A549 (cell line): ENCODE data around the gene OR3A2. TPM values are rescaled to one million over a fixed set of nuclear protein-coding genes. Genes with fewer than 3 reads are reported as not detected.
A peak's percentile ranks its signal among the peaks of the same experiment; 100 is the strongest.
"Not testable (repeated sequence)": the region's sequence is repeated elsewhere in the genome, so short reads cannot be mapped to it uniquely, and the experiment has no call there.

Experiments
- ATAC-seq, 2 experiments: fragments of 200-7000 bp in 1 of 2; fragments of >200 bp in 1 of 2; cut with Nextera tagmentation in 1 of 2; cut with Tn5 transposase in 1 of 2; 3 replicates each; pipeline versions ENCODE4 v1.8.0 to v1.9.1; 2018 to 2020; ENCODE audit warnings: mild to moderate bottlenecking in 1 of 2, moderate library complexity in 1 of 2
- CTCF ChIA-PET: fragments of 300-600 bp; sonication (Branson Sonifier 250); formaldehyde crosslinking; extraction: SDS; loops from one replicate; lab custom pipeline; 2021; ENCODE audit warnings: antibody characterized with exemption, inconsistent platforms; lab: Yijun Ruan, JAX
- POLR2A ChIA-PET: fragments of 350-600 bp; formaldehyde crosslinking; extraction: SDS; loops from one replicate; lab custom pipeline; 2021; ENCODE audit warnings: antibody characterized with exemption, inconsistent platforms; lab: Yijun Ruan, JAX
- DNase-seq, 2 experiments: peaks; one replicate each; pipeline versions ENCODE4 v3.0.0 to v3.0.0-alpha.2; 2011 to 2016; ENCODE audit warnings: low read depth in 1 of 2, low spot score in 1 of 2
- FAIRE-seq: peaks from 2 replicates; lab custom pipeline; 2011; peaks lifted over from hg19 to GRCh38; lab: Jason Lieb, UNC
- H3K27ac ChIP-seq, 2 experiments: fragments of >200 bp; sonication (Bioruptor Twin); formaldehyde crosslinking; 3 replicates each; pipeline ENCODE4 v1.5.1; 2016 to 2017
- H3K4me1 ChIP-seq: fragments of >200 bp; sonication (Bioruptor Twin); formaldehyde crosslinking; 3 replicates; pipeline ENCODE4 v1.6.1; 2016
- H3K4me2 ChIP-seq: fragments of >200 bp; sonication (Bioruptor Twin); formaldehyde crosslinking; 3 replicates; pipeline ENCODE4 v1.6.1; 2016
- H3K4me3 ChIP-seq: fragments of >200 bp; sonication (Bioruptor Twin); formaldehyde crosslinking; 3 replicates; pipeline ENCODE4 v1.5.1; 2016
- H3K9me3 ChIP-seq: fragments of >200 bp; sonication (Bioruptor Twin); formaldehyde crosslinking; 3 replicates; pipeline ENCODE4 v1.6.1; 2016
- EHMT2 ChIP-seq: fragments of 200-600 bp; sonication (generic); IDR thresholded peaks from 2 replicates; pipeline ENCODE4 v1.6.1; 2016; ENCODE audit warnings: antibody characterized with exemption, low read depth, mild to moderate bottlenecking, moderate library complexity
- EP300 ChIP-seq, 2 experiments: fragments of >200 bp; sonication (Bioruptor Twin); formaldehyde crosslinking; IDR thresholded peaks; 2 replicates in 1 of 2; 3 replicates in 1 of 2; pipeline ENCODE4 v1.6.1; 2016 to 2017
- HDAC2 ChIP-seq: fragments of 200-600 bp; sonication (generic); IDR thresholded peaks from 2 replicates; pipeline ENCODE4 v1.6.1; 2016
- KDM1A ChIP-seq: fragments of 200-600 bp; sonication (generic); IDR thresholded peaks from 2 replicates; pipeline ENCODE4 v1.6.1; 2016; ENCODE audit warnings: low read depth, mild to moderate bottlenecking
- MAFK ChIP-seq: fragments of 450-650 bp; IDR thresholded peaks from 2 replicates; pipeline ENCODE4 v1.6.1; 2014; ENCODE audit not compliant: partially characterized antibody
- POLR2A ChIP-seq: IDR thresholded peaks from 2 replicates; pipeline ENCODE4 v1.6.1; 2012; ENCODE audit warnings: mild to moderate bottlenecking, low read length
- RAD21 ChIP-seq, 2 experiments: fragments of >200 bp in 1 of 2; sonication (Bioruptor Twin) in 1 of 2; formaldehyde crosslinking in 1 of 2; IDR thresholded peaks in 1 of 2; conservative IDR thresholded peaks in 1 of 2; 2 replicates in 1 of 2; 3 replicates in 1 of 2; pipeline ENCODE4 v1.6.1; 2012 to 2018; ENCODE audit warnings: inconsistent platforms in 1 of 2
- ZSCAN20 ChIP-seq: fragments of 250-450 bp; sonication (Bioruptor Pico); IDR thresholded peaks from 2 replicates; pipeline ENCODE4 v1.8.0; 2022; ENCODE audit warnings: mild to moderate bottlenecking, moderate library complexity
- WGBS: methylation state at CpG from one replicate; pipeline ENCODE4 v1.1.6; 2017; ENCODE audit errors: missing lambda C conversion rate; 5-methylcytosine and 5-hydroxymethylcytosine counted together
- polyA minus RNA-seq: library from RNA; depleted of rRNA, polyadenylated mRNA; stranded (reverse); fragments of >200 nt; gene quantifications from 2 replicates; pipeline ENCODE4 v1.2.3, GENCODE V29; 2011; rRNA and poly(A)+ RNA removed
- polyA plus RNA-seq, 4 experiments: library from polyadenylated mRNA; depleted of rRNA in 3 of 4; stranded (reverse); fragments of >200 nt; fragmentation: RNase III in 1 of 4; extraction: RNeasy Plus Mini Kit Qiagen cat#74134 plus additional on column Dnase treatment in 1 of 4; gene quantifications; 2 replicates in 3 of 4; 3 replicates in 1 of 4; pipeline ENCODE4 v1.2.3, GENCODE V29; 2011 to 2017
- TF ChIP-seq, protein P1 (sequence below): IDR thresholded peaks from 2 replicates; pipeline ENCODE4 v1.6.1; 2012
- TF ChIP-seq, protein P2 (sequence below): fragments of 250-450 bp; sonication (Bioruptor Pico); IDR thresholded peaks from 2 replicates; pipeline ENCODE4 v1.5.0; 2020; ENCODE audit warnings: low read depth, mild to moderate bottlenecking, moderate library complexity
- TF ChIP-seq, protein P3 (sequence below): fragments of >200 bp; sonication (Bioruptor Twin); formaldehyde crosslinking; IDR thresholded peaks from 3 replicates; pipeline ENCODE4 v1.6.1; 2016
- TF ChIP-seq, protein P4 (sequence below): fragments of 200-600 bp; sonication (generic); IDR thresholded peaks from 2 replicates; pipeline ENCODE4 v1.6.1; 2016; ENCODE audit warnings: antibody characterized with exemption, mild to moderate bottlenecking, moderate library complexity

OR3A2 gene
- polyA plus RNA-seq (2011; rRNA removed): not detected in 2 replicates
- polyA plus RNA-seq (2012; cell fraction: cytosol; rRNA removed): not detected in 2 replicates
- polyA plus RNA-seq (2012; cell fraction: nucleus; rRNA removed): not detected in 2 replicates
- polyA plus RNA-seq (2017; fragmentation: RNase III; extraction: RNeasy Plus Mini Kit Qiagen cat#74134 plus additional on column Dnase treatment): not detected in 3 replicates
- polyA minus RNA-seq: not detected in 2 replicates

DNA sequence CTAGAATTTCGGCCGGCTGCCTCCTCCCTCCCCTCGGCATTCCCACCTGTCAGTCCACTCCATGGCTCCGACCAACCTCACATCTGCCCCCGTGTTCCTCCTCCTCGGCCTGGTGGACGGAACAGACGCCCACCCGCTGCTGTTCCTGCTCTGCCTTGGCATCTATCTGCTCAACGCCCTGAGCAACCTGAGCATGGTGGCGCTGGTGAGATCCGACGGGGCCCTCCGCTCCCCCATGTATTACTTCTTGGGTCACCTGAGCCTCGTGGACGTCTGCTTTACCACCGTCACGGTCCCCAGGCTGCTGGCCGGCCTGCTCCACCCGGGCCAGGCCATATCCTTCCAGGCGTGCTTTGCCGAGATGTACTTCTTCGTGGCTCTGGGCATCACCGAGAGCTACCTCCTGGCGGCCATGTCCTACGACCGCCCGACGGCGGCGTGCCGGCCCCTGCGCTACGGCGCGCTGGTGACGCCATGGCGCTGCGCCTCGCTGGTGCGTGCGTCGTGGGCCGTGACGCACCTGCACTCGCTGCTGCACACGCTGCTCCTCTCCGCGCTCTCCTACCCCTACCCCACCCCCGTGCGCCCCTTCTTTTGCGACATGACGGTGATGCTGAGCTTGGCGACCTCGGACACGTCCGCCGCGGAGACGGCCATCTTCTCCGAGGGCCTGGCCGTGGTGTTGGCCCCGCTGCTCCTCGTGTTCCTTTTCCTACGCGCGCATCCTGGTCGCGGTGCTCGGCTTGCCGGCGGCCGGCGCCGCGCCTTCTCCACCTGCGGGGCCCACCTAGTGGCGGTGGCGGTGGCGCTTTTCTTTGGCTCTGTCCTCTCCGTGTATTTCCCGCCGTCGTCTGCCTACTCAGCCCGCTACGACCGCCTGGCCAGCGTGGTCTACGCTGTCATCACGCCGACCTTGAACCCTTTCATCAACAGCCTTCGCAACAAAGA is at the start of gene OR3A2:
OR3A2 (minus strand) TSS at position 440 of the 948 bp plus-strand sequence.
- Histone ChIP-seq H3K9me3 (no peaks in the 10 kb centered on the region), H3K4me2 (no peak within 1 kb of the TSS), H3K4me3 (no peak within 1 kb of the TSS), H3K4me1 (no peaks in the 10 kb centered on the region), H3K27ac (no peak within 1 kb of the TSS)
- no peak for DNase-seq
- FAIRE-seq: no peak
- WGBS: 76% methylated on average over 90 of the region's 92 CpGs
- CTCF ChIA-PET: no interaction called here
- ATAC-seq: no peak
- TF ChIP-seq RAD21 (conservative IDR thresholded peaks at IDR 0.05 in 1 of 2, IDR thresholded peaks at IDR 0.05 in 1 of 2): no peak
- TF ChIP-seq, protein P1, sequence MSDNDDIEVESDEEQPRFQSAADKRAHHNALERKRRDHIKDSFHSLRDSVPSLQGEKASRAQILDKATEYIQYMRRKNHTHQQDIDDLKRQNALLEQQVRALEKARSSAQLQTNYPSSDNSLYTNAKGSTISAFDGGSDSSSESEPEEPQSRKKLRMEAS: no peak
- no peak for TF ChIP-seq ZSCAN20 (CRISPR knock-in tag)
- no peak for TF ChIP-seq MAFK
- TF ChIP-seq HDAC2: no peak
- POLR2A ChIA-PET: no interaction called here

DNA sequence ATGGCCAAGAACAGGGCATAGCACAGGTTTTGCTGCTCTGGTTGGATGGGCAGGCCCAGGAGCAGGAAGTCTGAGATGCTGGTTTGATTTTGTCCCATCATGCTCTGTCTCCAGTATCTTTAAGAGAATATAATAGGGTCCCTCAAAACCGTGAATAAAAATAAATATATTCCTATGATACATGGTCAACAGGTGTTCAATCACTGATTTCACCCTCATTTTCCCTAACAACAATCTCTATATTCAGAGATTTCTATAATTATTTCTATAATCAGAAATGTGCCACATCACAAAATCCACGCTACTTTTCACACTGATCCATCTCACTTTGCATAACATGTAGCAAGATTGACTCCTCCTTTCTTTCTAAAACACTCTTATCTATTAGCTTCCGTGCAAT is 47.6 kb upstream of the OR3A2 start, which contains the start of gene OR1E2:
OR1E2 (minus strand) TSS at position 101 of the 400 bp plus-strand sequence; CDS start at position 101, 0 bp downstream.
- Histone ChIP-seq H3K4me3 (no peak within 1 kb of the TSS), H3K27ac (no peak within 1 kb of the TSS), H3K4me1 (no peaks in the 10 kb centered on the region), H3K9me3 (no peaks in the 10 kb centered on the region; the same call in 2 of the 3 replicates), H3K4me2 (no peak within 1 kb of the TSS)
- DNase-seq (no peak), FAIRE-seq (no peak), ATAC-seq (no peak)
- TF ChIP-seq ZSCAN20 (CRISPR knock-in tag): no peak
- TF ChIP-seq, protein P2, sequence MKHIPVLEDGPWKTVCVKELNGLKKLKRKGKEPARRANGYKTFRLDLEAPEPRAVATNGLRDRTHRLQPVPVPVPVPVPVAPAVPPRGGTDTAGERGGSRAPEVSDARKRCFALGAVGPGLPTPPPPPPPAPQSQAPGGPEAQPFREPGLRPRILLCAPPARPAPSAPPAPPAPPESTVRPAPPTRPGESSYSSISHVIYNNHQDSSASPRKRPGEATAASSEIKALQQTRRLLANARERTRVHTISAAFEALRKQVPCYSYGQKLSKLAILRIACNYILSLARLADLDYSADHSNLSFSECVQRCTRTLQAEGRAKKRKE (CRISPR knock-in tag): no peak
- no peak for TF ChIP-seq KDM1A
- TF ChIP-seq EP300 (IDR thresholded peaks at IDR 0.05): no peak
- no peak for TF ChIP-seq POLR2A
- TF ChIP-seq, protein P3, sequence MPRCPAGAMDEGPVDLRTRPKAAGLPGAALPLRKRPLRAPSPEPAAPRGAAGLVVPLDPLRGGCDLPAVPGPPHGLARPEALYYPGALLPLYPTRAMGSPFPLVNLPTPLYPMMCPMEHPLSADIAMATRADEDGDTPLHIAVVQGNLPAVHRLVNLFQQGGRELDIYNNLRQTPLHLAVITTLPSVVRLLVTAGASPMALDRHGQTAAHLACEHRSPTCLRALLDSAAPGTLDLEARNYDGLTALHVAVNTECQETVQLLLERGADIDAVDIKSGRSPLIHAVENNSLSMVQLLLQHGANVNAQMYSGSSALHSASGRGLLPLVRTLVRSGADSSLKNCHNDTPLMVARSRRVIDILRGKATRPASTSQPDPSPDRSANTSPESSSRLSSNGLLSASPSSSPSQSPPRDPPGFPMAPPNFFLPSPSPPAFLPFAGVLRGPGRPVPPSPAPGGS: no peak
- TF ChIP-seq, protein P1: no peak
- ChIA-PET POLR2A (no interaction called here), CTCF (no interaction called here)
- WGBS: 8% methylated on average over 3 of the region's 3 CpGs

DNA sequence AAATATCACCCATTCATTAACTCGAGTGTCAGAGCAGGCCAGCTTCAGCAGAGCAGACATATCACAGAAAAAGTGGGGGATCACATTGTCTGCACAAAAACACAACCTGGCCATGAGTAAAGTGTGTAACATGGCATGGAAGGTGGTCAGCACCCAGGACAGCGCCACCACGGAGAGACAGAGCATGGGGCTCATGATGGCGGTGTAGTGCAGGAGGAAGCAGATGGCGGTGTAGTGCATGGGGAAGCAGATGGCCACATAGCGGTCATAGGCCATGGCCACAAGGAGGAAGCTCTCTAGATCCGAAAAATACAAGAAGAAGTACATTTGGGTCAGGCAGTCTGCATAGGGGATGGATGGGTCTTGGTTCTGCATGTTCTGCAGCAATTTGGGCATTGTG is 47.1 kb upstream of the OR3A2 start:
- DNase-seq (peak in 1 of 2 experiments; percentile 35), ATAC-seq (peak; percentile 74 to 75)
- FAIRE-seq, H3K4me2 ChIP-seq, H3K9me3 ChIP-seq, POLR2A ChIA-PET, H3K4me3 ChIP-seq, H3K4me1 ChIP-seq, CTCF ChIA-PET, H3K27ac ChIP-seq: not testable (repeated sequence)
- TF ChIP-seq, protein P4, sequence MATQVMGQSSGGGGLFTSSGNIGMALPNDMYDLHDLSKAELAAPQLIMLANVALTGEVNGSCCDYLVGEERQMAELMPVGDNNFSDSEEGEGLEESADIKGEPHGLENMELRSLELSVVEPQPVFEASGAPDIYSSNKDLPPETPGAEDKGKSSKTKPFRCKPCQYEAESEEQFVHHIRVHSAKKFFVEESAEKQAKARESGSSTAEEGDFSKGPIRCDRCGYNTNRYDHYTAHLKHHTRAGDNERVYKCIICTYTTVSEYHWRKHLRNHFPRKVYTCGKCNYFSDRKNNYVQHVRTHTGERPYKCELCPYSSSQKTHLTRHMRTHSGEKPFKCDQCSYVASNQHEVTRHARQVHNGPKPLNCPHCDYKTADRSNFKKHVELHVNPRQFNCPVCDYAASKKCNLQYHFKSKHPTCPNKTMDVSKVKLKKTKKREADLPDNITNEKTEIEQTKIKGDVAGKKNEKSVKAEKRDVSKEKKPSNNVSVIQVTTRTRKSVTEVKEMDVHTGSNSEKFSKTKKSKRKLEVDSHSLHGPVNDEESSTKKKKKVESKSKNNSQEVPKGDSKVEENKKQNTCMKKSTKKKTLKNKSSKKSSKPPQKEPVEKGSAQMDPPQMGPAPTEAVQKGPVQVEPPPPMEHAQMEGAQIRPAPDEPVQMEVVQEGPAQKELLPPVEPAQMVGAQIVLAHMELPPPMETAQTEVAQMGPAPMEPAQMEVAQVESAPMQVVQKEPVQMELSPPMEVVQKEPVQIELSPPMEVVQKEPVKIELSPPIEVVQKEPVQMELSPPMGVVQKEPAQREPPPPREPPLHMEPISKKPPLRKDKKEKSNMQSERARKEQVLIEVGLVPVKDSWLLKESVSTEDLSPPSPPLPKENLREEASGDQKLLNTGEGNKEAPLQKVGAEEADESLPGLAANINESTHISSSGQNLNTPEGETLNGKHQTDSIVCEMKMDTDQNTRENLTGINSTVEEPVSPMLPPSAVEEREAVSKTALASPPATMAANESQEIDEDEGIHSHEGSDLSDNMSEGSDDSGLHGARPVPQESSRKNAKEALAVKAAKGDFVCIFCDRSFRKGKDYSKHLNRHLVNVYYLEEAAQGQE: peak; percentile 89
- peak; percentile 73 for TF ChIP-seq EHMT2
- WGBS: 16% methylated on average over 7 of the region's 7 CpGs
